Fibroblast of villous mesenchyme (primary cell): ENCODE measurements around the gene SHCBP1L. TPM values are rescaled to one million over a fixed set of nuclear protein-coding genes. Genes with fewer than 3 reads are reported as not detected.

Source experiments
- DNase-seq: peaks from one replicate; pipeline ENCODE4 v3.0.0-alpha.2; 2010; ENCODE audit warnings: low read depth
- H3K4me3 ChIP-seq: 2 replicates; pipeline ENCODE4 v1.5.1; 2011; ENCODE audit warnings: low read depth, mild to moderate bottlenecking, low read length
- CTCF ChIP-seq: IDR thresholded peaks from 2 replicates; pipeline ENCODE4 v1.5.1; 2012; ENCODE audit warnings: low read depth, mild to moderate bottlenecking, low read length; ENCODE audit not compliant: insufficient read depth
- total RNA-seq: library from RNA; depleted of rRNA; stranded (reverse); fragments of >200 nt; gene quantifications from 2 replicates; pipeline ENCODE4 v1.2.3, GENCODE V29; 2012

SHCBP1L gene
- total RNA-seq, 1 donor, result under 0.01 TPM

GRCh38 chr1:182867861-182868260, 85.1 kb downstream of the SHCBP1L start:
- no peak for DNase-seq
- H3K4me3 ChIP-seq, result no peak overlapping the region
- no peak for TF ChIP-seq CTCF

DNA sequence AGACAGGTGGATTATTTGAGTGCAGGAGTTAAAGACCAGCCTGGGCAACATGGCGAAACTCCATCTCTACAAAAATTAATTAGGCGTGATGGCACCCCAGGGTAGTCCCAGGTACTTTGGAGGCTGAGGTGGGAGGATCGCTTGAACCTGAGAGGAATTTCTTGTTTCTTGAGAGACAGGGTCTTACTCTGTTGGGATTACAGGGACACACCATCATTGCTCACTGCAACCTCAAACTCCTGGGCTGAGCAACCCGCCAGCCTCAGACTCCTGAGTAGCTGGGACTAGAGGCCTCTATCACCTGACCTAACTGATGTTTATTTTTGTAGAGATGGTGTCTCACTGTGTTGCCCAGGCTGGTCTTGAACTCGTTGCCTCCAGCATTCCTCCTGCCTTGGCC, 89.0 kb downstream of the SHCBP1L start:
- no peak overlapping the region for H3K4me3 ChIP-seq
- TF ChIP-seq CTCF, result no peak
- DNase-seq, result no peak

DNA sequence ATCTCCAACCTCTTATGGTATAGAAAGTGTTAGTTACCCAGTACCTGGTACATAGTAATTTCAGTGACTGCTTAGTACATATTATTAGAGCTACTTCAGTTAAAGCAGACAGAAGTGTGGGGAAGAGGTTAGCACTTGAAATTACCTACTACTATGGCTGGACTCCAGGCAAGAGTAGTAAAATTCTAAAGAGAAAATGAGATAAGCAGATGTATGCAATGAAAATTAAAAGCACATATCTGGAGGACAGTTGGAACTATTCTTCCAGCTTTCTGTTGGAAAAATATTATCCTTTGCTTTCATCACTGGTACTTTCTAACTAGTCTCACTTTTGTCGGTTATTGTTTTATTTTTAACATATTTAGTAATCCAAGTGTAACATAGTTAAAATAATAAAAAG, 90.1 kb downstream of the SHCBP1L start:
- no peak for TF ChIP-seq CTCF

GRCh38 chr1:182861994-182862393, 91.0 kb downstream of the SHCBP1L start:
- no peak for DNase-seq
- no peak overlapping the region for H3K4me3 ChIP-seq
- TF ChIP-seq CTCF, result no peak

More for the DNA sequence above, 90.1 kb downstream of the SHCBP1L start:
- H3K4me3 ChIP-seq, result no peak overlapping the region
- DNase-seq, result no peak

GRCh38 chr1:182860658-182861057, 92.3 kb downstream of the SHCBP1L start:
- TF ChIP-seq CTCF, result no peak
- DNase-seq, result no peak
- H3K4me3 ChIP-seq, result no peak overlapping the region

GRCh38 chr1:182857212-182857611, 95.8 kb downstream of the SHCBP1L start:
- no peak for TF ChIP-seq CTCF
- no peak overlapping the region for H3K4me3 ChIP-seq
- DNase-seq, result no peak

DNA sequence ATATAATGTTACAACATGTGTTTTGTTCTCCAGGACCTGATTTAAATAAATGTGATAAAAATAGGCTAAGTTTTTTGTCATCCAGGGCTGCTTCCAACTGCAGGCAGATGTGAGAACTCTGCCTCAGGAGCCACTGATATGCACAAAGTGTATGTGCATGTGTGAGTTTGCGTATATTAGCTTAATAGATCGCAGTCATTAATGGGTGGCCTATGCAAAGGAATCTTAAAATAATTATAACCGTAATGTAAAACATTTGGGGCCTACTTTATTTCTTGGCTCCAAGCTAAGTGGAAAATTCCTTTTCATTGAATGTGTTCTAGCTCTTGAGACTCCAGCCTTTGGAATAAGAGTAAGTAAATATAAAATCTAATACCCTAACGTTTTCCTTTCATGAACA, 97.1 kb downstream of the SHCBP1L start:
- H3K4me3 ChIP-seq, result no peak overlapping the region
- DNase-seq, result no peak
- TF ChIP-seq CTCF, result no peak
